IPS DF 19.7 (cell line): Measurements from ENCODE around the gene LRMDA.
A peak's percentile ranks its signal among the peaks of the same experiment; 100 is the strongest.
"Not testable (repeated sequence)": the region's sequence is repeated elsewhere in the genome, so short reads cannot be mapped to it uniquely, and the experiment has no call there.

Experiments
- DNase-seq: peaks from one replicate; pipeline ENCODE4 v3.0.0-alpha.2; 2013; ENCODE audit warnings: low read depth, low spot score

The LRMDA gene

DNA sequence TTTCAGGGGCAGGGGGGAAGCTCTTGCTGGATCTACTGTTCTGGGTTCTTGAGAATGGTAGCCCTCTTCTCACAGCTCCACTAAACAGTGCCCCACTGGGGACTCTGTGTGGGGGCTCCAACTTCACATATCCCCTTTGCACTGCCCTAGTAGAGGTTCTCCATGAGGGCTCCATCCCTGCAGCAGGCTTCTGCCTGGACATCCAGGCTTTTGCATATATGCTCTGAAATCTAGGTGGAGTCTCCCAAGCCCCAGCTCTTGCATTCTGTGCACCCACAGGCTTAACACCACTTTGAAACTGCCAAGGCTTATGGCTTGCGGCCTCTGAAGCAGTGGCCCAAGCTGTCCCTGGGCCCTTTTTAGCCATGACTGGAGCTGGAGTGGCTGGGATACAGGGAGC, 150.7 kb downstream of the LRMDA start:
- DNase-seq = no peak

DNA sequence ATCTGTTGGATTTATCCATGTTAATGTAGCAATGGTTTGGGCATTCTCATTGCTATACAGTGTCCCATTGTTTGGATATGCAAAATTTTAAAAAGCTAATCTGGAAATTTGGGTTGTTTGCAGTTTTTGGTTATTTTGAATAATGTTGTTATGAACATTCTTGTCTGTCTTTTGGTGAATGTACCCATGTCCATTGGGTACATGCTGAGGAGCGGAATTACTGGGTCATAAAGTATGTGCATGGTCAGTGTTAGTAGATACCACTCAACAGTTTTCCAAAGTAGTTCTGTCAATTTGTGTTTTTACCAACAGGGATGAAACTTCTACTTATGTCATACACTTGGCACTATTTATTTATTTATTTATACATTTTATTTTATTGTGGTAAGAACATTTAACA, 153.9 kb downstream of the LRMDA start:
- DNase-seq = no peak

DNA sequence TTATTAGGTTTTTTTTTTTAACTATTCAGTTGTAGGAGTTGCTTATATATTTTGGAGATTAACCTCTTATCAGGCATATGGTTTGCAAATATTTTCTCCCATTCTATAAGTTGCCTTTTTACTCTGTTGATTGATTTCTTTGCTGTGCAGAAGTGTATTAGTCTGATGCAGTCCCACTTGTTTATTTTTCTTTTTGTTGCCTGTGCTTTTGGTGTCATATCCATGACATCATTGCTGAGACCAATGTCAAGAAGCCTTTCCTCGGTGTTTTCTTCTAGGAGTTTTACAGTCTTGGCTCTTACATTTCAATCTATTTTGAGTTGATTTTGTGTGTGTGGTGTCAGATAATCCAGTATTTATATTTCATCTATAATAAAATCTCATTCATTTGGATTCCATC, 155.4 kb downstream of the LRMDA start:
- no peak for DNase-seq

DNA sequence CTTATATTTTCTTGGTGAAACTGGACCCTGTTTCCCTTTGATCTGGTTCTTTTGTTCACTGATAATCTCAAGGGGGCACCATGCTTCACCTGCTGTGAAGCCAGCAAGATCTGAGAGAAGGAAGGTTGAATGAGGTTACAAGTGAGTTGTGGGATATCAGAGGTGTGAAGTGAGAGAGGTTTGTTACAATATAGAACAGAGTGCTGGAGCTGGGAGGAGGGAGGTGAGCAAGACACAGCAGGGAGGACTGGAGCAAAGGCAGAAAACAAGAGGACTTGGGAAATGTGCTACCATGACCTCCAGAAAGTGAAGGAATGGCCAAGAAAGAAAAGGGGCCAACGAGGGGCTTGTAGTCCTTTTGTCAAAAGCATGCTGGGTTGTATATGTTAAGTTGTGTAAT, 156.6 kb downstream of the LRMDA start:
- no peak for DNase-seq

DNA sequence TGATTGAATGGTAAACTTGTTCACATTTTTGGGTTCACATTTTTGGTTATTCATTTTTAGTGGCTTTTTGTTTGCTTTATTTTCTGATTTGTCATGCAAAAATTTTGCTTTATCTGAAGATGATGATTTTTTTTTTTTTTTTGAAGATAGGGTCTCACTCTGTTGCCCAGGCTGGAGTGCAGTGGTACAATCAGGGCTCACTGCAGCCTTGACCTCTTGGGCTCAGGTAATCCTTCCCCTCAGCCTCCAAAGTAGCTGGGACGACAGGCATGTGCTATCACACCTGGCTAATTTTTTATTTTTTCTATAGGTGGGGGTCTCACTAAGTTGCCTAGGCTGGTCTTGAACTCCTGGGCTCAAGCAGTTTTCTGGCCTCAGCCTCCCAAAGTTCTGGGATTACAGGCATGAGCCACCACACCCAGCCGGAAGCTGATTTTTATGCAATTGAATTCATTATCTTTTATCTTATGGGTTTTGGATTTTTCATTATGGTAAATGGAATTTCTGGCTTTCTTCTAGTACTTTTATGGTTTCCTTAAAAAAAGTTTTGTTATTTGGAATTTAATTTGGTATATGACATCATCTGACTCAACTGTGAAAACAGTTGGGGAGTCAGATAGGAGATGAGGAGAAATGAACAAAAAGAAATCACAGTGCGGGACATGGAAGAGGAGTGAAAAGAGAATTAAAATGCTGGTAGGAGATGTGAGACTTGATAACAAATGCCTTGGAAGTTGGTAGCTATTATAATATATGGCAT, 158.7 kb downstream of the LRMDA start:
- DNase-seq = no peak

DNA sequence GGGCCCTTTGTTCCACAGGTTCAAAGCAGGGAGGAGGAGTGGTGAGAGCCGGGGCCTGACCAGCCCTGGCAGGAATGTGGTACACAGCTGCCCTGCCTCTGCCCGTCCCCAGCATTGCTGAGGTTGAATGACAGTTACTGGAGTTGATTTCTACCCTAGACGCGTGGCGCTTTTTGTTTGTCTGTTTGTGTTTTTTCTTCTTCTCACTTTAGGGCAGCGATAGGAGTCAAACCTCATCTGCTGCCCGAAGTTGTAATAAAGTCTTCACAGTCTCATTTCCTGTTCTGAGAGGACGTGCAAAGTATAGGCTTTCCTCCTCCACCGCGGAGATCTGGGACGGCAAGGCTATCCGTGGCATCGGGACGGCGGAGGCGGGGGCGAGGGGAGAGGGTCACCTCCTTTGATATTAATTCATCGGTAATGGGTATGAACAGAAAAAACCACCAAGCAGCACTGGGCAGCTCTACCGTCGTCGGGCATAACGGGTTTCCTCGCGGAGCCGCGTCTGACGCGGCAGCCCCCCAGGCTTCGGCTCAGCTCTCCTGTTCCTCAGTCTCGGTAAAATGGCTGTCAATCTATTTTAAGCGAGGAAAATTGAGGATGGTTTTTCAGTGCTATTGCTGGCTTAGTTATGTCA, 160.8 kb downstream of the LRMDA start:
- no peak for DNase-seq

DNA sequence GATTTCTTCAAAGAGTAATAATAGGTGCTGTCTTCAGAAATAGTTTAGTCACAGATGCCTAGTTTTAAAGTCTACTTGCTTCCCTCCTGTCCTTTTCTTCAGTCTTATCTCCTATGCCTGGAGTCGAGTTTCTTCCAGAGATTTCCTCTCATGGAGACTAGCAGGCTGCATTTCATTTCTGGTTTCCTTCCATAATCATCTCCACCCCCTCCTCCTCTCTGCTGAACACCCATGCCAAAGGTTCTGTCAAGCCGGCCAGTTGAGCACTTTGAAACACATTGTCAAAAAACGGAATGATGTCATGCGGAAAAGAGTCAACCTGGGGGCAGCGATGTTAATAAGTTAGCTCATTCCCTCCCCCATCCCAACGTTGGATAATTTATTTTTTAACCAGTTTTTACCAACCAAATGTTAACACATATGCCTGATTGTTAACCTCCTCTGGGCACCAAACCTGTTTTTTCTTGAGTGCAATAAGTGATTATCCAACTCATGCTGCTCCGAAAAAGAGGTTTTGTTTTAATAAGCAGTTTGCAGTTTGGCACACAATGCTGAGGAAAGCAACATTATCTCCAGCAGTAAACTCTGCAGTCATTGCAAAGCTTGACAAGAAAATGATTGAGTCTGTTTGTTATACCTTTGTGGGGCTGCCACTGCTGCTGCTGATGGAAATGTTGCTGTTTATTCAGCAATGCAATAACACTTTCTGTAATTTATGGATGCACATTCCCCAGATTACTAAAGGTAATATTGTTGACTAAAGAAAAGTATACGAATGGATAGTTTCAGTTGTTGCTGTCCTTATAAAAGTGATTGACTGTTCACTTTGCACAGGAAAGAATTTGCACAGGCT, 161.6 kb downstream of the LRMDA start:
- no peak for DNase-seq

DNA sequence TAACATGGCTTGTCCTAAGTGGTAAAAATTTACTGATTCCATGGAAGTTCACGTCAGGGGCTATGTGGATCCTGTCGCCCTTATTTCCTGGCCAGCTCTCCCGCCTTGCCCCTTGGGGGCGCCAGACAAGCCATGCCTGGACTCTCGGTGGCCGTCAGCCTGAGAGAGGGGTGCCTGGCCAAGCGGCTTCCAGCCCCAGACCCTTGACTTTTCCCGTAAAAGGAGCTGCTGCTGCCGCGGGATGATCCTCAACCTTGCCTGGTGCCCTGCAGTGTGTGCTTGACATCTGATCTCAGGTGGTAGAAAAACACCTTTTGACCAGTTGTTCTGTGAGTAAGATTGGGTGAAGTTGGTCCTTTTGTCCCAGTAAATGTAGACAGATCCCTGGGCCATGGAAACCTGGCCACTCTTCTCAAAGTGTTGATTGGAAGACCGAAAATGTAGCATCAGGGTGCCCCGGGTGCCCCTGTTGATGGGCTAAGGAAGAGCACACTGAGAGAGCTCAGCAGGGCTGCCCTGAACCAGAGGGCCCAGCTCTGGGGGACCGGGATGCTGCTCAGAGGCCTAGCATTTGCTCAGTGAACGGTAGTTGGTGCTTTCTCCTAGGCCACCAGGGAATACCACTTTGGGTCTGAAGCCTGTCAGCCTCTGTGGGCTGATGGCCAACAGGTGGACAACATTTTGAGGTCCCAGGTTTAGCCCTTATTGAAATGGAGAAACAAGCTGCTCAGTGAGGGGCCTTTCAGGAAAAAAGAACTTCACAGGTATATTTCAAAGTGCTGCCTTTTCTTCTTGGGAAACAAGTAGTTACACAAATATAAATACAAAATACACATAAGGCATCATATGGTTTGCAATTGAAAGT, 162.5 kb downstream of the LRMDA start:
- no peak for DNase-seq

DNA sequence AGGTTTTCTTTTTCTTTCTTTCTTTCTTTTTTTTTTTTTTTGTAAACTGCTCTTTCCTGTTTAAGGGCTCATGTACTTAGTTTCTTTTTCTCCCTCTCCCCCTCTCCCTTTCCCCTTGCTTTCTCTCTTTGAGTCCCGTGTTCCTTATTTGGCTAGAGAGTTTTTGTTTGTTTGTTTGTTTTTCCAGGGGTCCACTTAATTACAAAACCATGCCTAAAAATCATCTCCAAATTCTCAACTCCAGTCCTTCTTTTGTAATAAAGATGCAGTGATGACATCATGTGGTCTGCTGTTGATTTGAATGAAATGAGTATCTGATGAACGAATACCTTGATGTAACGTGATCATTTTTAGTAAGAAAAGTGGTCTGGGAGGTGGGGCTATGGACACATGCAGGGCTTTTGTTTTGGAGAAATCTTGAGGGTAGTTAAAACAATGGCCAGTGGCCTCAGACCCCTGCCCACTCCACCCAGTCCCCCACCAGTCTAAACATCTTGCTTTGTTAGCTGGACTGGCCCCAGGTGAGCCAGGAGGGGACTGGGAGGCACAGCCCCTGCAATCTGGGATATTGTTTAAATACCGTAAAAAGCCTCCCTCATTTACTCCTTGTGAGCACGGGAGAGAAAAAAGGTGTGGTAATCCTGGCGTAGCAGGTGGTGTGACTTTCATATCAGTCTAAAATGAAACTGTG, 165.7 kb downstream of the LRMDA start:
- DNase-seq = no peak

DNA sequence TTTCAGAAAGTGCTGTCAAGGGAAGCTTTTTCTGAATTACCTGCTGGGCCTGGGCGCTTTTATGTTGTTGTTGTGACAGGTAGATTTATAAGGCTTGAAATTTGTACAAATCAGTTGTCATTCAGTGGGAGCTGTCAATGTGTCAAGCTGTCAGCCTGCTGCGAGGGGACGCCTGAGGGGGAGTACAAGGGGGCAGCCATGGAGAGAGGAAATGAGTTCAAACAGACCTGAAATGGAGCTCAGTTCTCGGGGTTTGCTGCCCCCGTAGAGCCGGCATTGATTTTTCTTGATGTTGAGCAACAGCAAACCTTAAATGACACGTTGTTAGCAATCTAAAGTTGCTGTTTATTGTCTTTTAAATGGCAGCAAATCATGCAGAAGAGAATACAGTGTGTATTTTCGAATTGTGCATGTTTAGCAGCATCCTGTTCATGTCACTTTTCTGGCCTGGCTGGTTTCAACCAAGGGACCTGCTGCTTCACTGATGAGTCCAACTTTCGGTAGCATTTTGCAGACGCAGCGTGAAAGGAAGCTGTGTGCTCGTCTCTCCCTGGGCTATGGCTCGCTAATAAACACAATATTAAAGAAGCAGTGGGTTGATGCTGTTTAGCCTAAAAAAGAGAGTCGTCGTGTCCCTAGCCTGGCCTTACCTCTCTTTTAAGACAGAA, 166.5 kb downstream of the LRMDA start:
- no peak for DNase-seq

DNA sequence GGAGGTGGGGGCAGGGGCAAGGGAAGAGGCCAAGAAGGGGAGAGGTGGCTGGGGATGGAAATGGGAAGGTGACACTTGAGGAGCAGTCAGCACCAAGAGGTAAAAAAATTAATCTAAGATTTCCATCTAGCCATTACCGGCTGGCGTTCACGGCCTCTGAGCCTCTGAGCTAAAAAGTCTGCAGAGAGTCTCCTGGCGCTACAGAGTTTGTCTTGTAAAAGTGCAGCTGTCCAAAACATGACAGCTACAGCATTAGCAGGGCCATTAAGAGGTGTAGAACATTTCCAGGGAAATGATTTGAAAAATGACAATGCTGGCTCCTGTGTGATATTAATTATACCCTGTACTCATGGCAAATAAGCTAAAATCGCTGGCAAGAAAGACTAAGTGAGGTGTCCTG, 167.6 kb downstream of the LRMDA start:
- no peak for DNase-seq

DNA sequence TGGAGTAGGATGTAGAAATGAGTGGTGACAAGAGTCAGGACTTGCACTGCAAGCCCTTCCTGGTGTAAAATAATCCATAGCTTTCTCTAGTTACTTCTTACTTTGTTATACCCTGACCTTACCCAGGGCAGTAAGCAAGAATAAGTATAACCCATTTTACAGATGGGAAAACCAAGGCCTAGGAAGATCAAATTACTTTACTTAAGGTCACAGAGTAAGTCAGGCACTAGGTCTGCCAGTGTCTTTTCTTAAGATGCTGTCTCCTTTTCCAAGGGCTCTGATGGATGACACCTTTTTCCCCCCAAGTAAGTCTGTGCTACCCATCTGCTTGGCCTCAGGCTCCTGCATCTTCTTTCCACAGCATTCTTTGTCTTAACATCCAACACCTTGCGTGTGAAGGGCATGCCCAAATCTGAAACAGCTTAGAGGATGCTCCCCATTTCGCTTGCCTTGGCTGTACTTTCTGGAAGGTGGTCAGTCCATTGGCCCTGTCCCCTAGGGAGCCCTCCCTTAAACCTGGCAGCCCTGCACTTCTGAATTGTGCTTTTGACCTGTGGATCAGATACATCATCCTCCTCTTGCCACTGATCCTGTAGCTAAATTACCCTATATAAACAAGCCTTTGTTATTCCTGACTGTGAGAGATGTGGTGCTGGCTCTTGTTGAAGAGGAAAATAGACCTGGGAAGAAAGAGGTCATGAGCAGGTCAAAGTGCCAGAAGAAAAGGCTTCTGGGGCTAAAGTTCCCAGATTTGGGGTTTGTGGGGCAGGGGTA, 168.6 kb downstream of the LRMDA start:
- peak; percentile 15 for DNase-seq

DNA sequence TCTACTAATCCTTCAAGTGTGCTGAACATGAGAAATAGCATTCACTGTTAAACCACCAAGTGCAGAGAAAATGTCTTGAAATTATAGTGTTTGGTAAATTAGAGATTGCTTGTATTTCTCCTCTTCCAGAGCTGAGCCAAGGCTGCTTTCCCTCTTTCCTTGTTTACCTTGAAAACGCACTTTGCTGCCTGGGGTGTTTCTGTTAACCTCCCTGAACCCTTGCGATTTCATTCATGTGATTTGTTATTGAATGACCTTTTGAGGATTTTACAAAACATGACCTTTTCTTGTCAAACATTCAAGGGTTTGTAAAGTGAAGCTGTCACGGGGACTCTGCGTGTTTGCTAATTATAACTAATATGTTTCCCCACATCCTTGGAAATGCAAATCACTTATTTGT, 169.4 kb downstream of the LRMDA start:
- DNase-seq = no peak

DNA sequence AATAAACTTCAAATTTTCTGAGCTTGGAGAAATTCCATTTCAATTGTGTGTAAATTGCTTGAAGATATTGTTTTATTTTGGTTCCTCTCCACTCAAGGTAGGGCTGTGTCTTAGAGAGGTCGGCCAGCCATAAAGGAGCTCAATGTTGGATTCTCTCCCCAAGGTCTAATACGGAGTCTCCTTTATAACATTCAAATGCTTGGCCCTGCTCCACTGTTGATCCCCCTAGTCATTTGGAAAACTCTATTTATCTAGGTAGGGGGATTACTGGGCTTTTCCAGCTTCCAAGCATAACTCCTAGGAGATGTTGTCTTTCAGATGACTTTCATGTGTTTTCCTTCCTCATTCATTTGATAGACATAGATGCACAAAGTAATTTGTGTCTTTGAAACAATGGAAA, 170.9 kb downstream of the LRMDA start:
- DNase-seq = no peak

DNA sequence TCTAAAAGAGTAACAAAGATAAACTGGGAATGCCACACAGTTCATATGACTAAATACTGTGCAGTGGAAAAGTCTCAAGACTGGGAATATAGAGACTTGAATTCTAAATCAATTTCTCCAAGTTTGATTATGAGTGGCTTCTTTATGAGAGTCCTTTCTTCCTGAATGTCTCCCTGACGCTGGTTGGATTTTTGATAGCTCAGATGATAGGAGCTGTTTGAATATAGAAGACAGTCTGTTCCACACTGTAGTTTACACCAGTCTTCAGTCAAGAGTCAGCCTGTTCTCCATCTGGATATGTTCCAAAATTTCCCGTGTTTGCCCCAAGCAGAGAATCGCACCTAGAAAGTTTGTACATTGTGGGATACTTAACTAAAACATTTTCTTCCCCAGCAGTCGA, 173.7 kb downstream of the LRMDA start:
- DNase-seq = no peak

DNA sequence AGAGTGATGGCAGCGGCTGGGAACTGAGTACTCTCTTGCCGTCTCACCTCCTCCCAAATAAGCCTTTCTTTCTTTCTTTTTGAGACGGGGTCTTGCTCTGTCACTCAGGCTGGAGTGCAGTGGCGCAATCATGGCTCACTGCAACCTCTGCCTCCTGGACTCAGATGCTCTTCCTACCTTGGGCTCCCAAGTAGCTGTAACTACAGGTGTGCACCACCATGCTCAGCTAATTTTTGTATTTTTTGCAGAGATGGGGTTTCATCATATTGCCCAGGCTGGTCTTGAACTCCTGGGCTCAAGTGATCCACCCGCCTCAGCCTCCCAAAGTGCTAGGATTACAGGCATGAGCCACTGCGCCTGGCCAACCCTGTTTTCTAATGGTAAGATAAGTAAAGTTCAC, 174.4 kb downstream of the LRMDA start:
- not testable (repeated sequence) for DNase-seq

DNA sequence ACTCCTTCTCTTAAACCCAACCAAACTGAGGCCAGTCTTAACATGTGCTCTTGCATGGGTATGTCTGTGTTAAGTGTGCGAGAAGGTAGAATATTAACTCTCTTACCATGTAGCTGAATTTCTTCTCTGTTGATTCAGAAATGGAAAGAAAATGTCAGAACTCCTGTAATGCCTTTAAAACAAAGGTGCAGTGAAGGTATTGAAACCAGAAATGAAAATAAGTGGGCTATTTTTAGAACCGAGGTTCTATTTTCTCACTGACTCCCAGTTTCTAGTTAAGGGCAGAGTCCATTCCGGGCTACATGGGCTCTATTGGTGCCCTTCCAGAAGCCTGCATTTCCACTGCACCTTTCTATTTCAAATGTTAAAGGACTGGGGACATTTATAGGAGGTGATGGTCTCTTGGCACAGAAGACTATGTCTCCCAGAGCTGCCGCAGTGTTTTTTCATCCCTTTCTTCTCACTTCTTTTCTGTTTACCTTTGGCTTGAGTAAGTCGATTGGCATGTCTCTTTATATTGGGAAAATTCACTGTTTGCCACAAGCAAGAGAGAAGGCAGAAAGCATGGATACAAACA, 174.9 kb downstream of the LRMDA start:
- no peak for DNase-seq

DNA sequence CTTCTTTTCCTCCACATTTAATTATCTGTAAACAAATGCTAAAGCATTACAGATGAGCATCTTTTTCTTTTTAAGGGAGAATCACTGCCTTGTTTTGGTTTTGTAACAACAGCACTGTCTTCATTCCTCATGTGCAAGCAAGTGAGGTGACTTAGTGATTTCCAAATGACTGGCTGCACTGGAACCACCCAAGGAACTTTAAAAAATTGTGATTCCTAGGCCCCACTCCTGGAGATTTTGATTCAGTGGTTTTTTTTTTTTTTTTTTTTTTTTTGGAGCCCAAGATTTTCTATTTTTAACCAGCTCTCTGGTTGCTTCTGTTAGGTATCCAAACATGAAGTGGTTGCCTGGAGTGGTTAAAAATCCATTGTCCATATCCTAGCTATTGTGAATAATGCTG, 176.2 kb downstream of the LRMDA start:
- DNase-seq = no peak

DNA sequence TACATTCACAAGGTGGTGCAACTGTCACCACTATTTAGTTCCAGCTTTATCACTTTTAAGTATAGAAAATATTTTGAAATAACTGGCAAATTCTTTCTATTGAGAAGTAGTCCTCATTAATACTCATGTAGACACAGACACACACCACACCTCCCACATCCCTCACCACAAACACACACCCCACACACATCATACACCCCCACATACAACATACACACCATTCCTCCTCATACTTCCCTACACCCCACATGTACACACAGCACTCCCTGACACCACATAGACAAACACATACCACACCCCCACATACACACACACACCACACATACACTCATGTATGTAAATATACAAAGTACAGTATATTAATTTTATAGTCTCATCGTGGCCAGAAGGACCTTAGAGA, 178.8 kb downstream of the LRMDA start:
- DNase-seq = no peak
